SK-N-SH treated with all-trans-retinoic acid at 6 μM for 48 hours (cell line): ENCODE data around the gene HMGB2.

ENCODE experiments used
- ARNTL ChIP-seq: fragments of 450-650 bp; formaldehyde crosslinking; IDR thresholded peaks from 2 replicates; pipeline ENCODE4 v1.5.0; 2020; ENCODE audit warnings: low read depth, mild to moderate bottlenecking, moderate library complexity, borderline replicate concordance
- ESRRG ChIP-seq: fragments of 250-450 bp; sonication (Bioruptor Pico); IDR thresholded peaks from 2 replicates; pipeline ENCODE4 v1.6.1; 2021; ENCODE audit warnings: mild to moderate bottlenecking
- ISL1 ChIP-seq: fragments of 250-450 bp; sonication (Bioruptor Pico); IDR thresholded peaks from 2 replicates; pipeline ENCODE4 v2.1.2; 2022; ENCODE audit warnings: mild to moderate bottlenecking, moderate library complexity
- TCF4 ChIP-seq: fragments of 250-450 bp; sonication (Bioruptor Pico); IDR thresholded peaks from 2 replicates; pipeline ENCODE4 v1.8.0; 2021; ENCODE audit warnings: mild to moderate bottlenecking, moderate library complexity, borderline replicate concordance
- TOX ChIP-seq: fragments of 250-450 bp; sonication (Bioruptor Pico); IDR thresholded peaks from 2 replicates; pipeline ENCODE4 v1.8.0; 2021; ENCODE audit warnings: mild to moderate bottlenecking, moderate library complexity, borderline replicate concordance
- ZNF565 ChIP-seq: fragments of 450-650 bp; formaldehyde crosslinking; conservative IDR thresholded peaks from 2 replicates; pipeline ENCODE4 v1.5.0; 2020; ENCODE audit warnings: low read depth, mild to moderate bottlenecking, moderate library complexity
- TF ChIP-seq, protein P1 (sequence below): fragments of 250-450 bp; sonication (Bioruptor Pico); IDR thresholded peaks from 2 replicates; pipeline ENCODE4 v1.5.1; 2020; ENCODE audit warnings: low read depth, mild to moderate bottlenecking, moderate library complexity
- TF ChIP-seq, protein P2 (sequence below): fragments of 250-450 bp; sonication (Bioruptor Pico); IDR thresholded peaks from 2 replicates; pipeline ENCODE4 v1.8.0; 2020; ENCODE audit warnings: mild to moderate bottlenecking, moderate library complexity, borderline replicate concordance
- TF ChIP-seq, protein P3 (sequence below): fragments of 250-450 bp; sonication (Bioruptor Pico); IDR thresholded peaks from 2 replicates; pipeline ENCODE4 v1.8.0; 2021; ENCODE audit warnings: low read depth, mild to moderate bottlenecking, moderate library complexity, borderline replicate concordance

DNA sequence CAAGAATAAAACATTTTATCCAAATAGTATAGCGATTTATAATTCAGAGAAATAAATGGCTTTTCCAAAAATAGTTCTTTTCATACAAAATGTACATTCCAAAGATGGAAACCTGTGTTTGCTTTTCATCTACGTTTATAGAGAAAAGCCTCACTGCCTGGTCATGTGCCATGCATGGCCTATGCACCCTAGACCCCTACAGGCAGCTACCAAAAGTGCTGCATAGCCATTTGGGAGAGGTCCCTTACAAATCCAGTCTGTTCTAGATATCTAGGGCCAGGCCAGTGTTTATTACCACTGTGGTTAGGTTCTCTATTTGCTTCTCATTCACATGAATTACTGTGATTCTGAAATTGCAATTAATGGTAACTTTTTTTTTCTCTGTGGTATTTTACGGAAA lies 17.2 kb downstream of the HMGB2 start:
- TF ChIP-seq, protein P1, sequence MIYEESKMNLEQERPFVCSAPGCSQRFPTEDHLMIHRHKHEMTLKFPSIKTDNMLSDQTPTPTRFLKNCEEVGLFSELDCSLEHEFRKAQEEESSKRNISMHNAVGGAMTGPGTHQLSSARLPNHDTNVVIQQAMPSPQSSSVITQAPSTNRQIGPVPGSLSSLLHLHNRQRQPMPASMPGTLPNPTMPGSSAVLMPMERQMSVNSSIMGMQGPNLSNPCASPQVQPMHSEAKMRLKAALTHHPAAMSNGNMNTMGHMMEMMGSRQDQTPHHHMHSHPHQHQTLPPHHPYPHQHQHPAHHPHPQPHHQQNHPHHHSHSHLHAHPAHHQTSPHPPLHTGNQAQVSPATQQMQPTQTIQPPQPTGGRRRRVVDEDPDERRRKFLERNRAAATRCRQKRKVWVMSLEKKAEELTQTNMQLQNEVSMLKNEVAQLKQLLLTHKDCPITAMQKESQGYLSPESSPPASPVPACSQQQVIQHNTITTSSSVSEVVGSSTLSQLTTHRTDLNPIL (CRISPR knock-in tag), result no peak
- TF ChIP-seq TOX (no peak), TCF4 (CRISPR knock-in tag) (no peak), ESRRG (CRISPR knock-in tag) (no peak), ISL1 (CRISPR knock-in tag) (no peak), ARNTL (CRISPR knock-in tag) (no peak), ZNF565 (CRISPR knock-in tag) (no peak)
- TF ChIP-seq, protein P2, sequence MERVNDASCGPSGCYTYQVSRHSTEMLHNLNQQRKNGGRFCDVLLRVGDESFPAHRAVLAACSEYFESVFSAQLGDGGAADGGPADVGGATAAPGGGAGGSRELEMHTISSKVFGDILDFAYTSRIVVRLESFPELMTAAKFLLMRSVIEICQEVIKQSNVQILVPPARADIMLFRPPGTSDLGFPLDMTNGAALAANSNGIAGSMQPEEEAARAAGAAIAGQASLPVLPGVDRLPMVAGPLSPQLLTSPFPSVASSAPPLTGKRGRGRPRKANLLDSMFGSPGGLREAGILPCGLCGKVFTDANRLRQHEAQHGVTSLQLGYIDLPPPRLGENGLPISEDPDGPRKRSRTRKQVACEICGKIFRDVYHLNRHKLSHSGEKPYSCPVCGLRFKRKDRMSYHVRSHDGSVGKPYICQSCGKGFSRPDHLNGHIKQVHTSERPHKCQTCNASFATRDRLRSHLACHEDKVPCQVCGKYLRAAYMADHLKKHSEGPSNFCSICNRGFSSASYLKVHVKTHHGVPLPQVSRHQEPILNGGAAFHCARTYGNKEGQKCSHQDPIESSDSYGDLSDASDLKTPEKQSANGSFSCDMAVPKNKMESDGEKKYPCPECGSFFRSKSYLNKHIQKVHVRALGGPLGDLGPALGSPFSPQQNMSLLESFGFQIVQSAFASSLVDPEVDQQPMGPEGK (CRISPR knock-in tag), result no peak
- TF ChIP-seq, protein P3, sequence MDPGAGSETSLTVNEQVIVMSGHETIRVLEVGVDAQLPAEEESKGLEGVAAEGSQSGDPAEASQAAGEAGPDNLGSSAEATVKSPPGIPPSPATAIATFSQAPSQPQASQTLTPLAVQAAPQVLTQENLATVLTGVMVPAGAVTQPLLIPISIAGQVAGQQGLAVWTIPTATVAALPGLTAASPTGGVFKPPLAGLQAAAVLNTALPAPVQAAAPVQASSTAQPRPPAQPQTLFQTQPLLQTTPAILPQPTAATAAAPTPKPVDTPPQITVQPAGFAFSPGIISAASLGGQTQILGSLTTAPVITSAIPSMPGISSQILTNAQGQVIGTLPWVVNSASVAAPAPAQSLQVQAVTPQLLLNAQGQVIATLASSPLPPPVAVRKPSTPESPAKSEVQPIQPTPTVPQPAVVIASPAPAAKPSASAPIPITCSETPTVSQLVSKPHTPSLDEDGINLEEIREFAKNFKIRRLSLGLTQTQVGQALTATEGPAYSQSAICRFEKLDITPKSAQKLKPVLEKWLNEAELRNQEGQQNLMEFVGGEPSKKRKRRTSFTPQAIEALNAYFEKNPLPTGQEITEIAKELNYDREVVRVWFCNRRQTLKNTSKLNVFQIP, result no peak
